ENCODE results near the gene RSPO3.

GRCh38 chr6:127178746-127179145 is 60.3 kb downstream of the RSPO3 start:
- no peak for TF ChIP-seq CTCF (IDR thresholded peaks at IDR 0.05)
- no peak for TF ChIP-seq POLR2A (IDR thresholded peaks at IDR 0.05)

Data from thyroid gland (tissue), 4 donors.